Neuronal stem cell (in vitro differentiated cells): ENCODE results near the gene GTF3C6.
"Not testable (repeated sequence)": the region's sequence is repeated elsewhere in the genome, so short reads cannot be mapped to it uniquely, and the experiment has no call there.

ENCODE experiments used
- DNase-seq: peaks from one replicate; pipeline ENCODE4 v3.0.0-alpha.2; 2013; ENCODE audit warnings: low spot score
- H2AFZ ChIP-seq: one replicate; pipeline ENCODE4 v1.6.1; 2013; ENCODE audit warnings: mild to moderate bottlenecking, low read length, inconsistent platforms
- H2AK5ac ChIP-seq: 2 replicates; pipeline ENCODE4 v1.6.1; 2013; ENCODE audit warnings: low read depth, mild to moderate bottlenecking, inconsistent platforms, low read length, moderate library complexity, mixed read lengths
- H2BK120ac ChIP-seq: 2 replicates; pipeline ENCODE4 v1.6.1; 2013; ENCODE audit warnings: low read depth, mild to moderate bottlenecking, inconsistent platforms, low read length, moderate library complexity, mixed read lengths
- H2BK12ac ChIP-seq: one replicate; pipeline ENCODE4 v1.6.1; 2013; ENCODE audit warnings: low read length, inconsistent platforms
- H2BK15ac ChIP-seq: 2 replicates; pipeline ENCODE4 v1.6.1; 2013; ENCODE audit warnings: mild to moderate bottlenecking, low read length, inconsistent platforms, mixed read lengths
- H2BK5ac ChIP-seq: one replicate; pipeline ENCODE4 v1.6.1; 2013; ENCODE audit warnings: inconsistent platforms, mild to moderate bottlenecking, low read length, moderate library complexity
- H3K14ac ChIP-seq: one replicate; pipeline ENCODE4 v1.6.1; 2013; ENCODE audit warnings: low read length, inconsistent platforms
- H3K18ac ChIP-seq: 2 replicates; pipeline ENCODE4 v1.6.1; 2013; ENCODE audit warnings: low read length, inconsistent platforms
- H3K23ac ChIP-seq: 2 replicates; pipeline ENCODE4 v1.6.1; 2013; ENCODE audit warnings: low read depth, mild to moderate bottlenecking, mixed read lengths, low read length, inconsistent platforms; ENCODE audit not compliant: poor library complexity
- H3K27ac ChIP-seq: replicated peaks from 3 replicates; pipeline ENCODE4 v1.5.1; 2013; ENCODE audit warnings: low read length, inconsistent platforms
- H3K27me3 ChIP-seq, 3 experiments: 2 replicates each; pipeline ENCODE4 v1.6.1; 2013; ENCODE audit warnings: low read length in 3 of 3, mild to moderate bottlenecking in 2 of 3, inconsistent platforms in 1 of 3, low read depth in 1 of 3, mixed read lengths in 1 of 3, moderate library complexity in 1 of 3; ENCODE audit not compliant: control insufficient read depth in 3 of 3, insufficient read depth in 3 of 3
- H3K36me3 ChIP-seq, 2 donors: replicated peaks in 1 of 2; 2 replicates each; pipeline ENCODE4 v1.6.1; 2013; ENCODE audit warnings: low read length in 2 of 2; ENCODE audit not compliant: control insufficient read depth in 2 of 2, insufficient read depth in 2 of 2
- H3K4ac ChIP-seq: 2 replicates; pipeline ENCODE4 v1.6.1; 2013; ENCODE audit warnings: inconsistent platforms, mild to moderate bottlenecking, low read length, moderate library complexity
- H3K4me1 ChIP-seq, 2 donors: 1 replicate in 1 of 2; 2 replicates in 1 of 2; pipeline ENCODE4 v1.6.1; 2013; ENCODE audit warnings: low read length in 2 of 2, low read depth in 1 of 2; ENCODE audit not compliant: control insufficient read depth in 2 of 2, insufficient read depth in 1 of 2
- H3K4me2 ChIP-seq: one replicate; pipeline ENCODE4 v1.6.1; 2013; ENCODE audit warnings: mild to moderate bottlenecking, low read length, inconsistent platforms; ENCODE audit not compliant: insufficient read depth, poor library complexity, severe bottlenecking
- H3K4me3 ChIP-seq, 2 donors: 2 replicates each; pipeline ENCODE4 v1.5.1; 2013; ENCODE audit warnings: low read length in 2 of 2, mild to moderate bottlenecking in 2 of 2, inconsistent platforms in 1 of 2, moderate library complexity in 1 of 2
- H3K79me1 ChIP-seq: one replicate; pipeline ENCODE4 v1.6.1; 2013; ENCODE audit warnings: low read depth, mild to moderate bottlenecking, inconsistent platforms, low read length, moderate library complexity
- H3K9ac ChIP-seq: one replicate; pipeline ENCODE4 v1.6.1; 2013; ENCODE audit warnings: mild to moderate bottlenecking, low read depth, low read length, inconsistent platforms; ENCODE audit not compliant: poor library complexity
- H3K9me3 ChIP-seq, 2 donors: replicated peaks in 1 of 2; 2 replicates each; pipeline versions ENCODE3 to v1.6.1; 2013; ENCODE audit warnings: low read length in 2 of 2, mild to moderate bottlenecking in 2 of 2, inconsistent platforms in 1 of 2, low read depth in 1 of 2, mixed read lengths in 1 of 2, moderate library complexity in 1 of 2; ENCODE audit not compliant: control insufficient read depth in 2 of 2, insufficient read depth in 1 of 2
- H4K8ac ChIP-seq: one replicate; pipeline ENCODE4 v1.6.1; 2013; ENCODE audit warnings: low read depth, mild to moderate bottlenecking, inconsistent platforms, low read length, moderate library complexity
- H4K91ac ChIP-seq: one replicate; pipeline ENCODE4 v1.6.1; 2013; ENCODE audit warnings: low read length, low read depth, mild to moderate bottlenecking, inconsistent platforms; ENCODE audit not compliant: poor library complexity
- WGBS, 2 donors: extraction: QIAGEN DNeasy Blood & Tissue Kit; methylation state at CpG; one replicate each; pipeline ENCODE4 v1.1.7; 2013; ENCODE audit warnings: missing lambda C conversion rate in 2 of 2, mixed read lengths in 1 of 2; ENCODE audit not compliant: insufficient read length in 2 of 2, insufficient replicate concordance in 1 of 2; ENCODE audit errors: extremely low coverage in 2 of 2; 5-methylcytosine and 5-hydroxymethylcytosine counted together

GTF3C6 gene

GRCh38 chr6:111015389-111016124, 57.1 kb downstream of the GTF3C6 start:
- no peak overlapping the region for H4K8ac ChIP-seq
- no peak overlapping the region for H3K9ac ChIP-seq
- H3K27me3 ChIP-seq: no peaks in the 10 kb centered on the region
- H3K18ac ChIP-seq: no peak overlapping the region
- H2AFZ ChIP-seq: no peak overlapping the region
- H3K9me3 ChIP-seq: peaks cover 7 to 16% of the 10 kb centered on the region in 2 donors
- no peak overlapping the region for H3K23ac ChIP-seq
- peaks cover 4% of the 10 kb centered on the region for H3K79me1 ChIP-seq
- H3K36me3 ChIP-seq: peaks cover 13 to 78% of the 10 kb centered on the region in 2 donors
- H4K91ac ChIP-seq: no peak overlapping the region
- no CpG with 5 or more reads among the region's 3 CpGs for WGBS, 2 donors
- no peak overlapping the region for H3K4ac ChIP-seq
- H2AK5ac ChIP-seq: no peak overlapping the region
- H2BK120ac ChIP-seq: no peak overlapping the region
- no peak overlapping the region for H2BK12ac ChIP-seq
- H3K27ac ChIP-seq: no peak overlapping the region
- no peak overlapping the region for H2BK15ac ChIP-seq
- H3K4me2 ChIP-seq: no peak overlapping the region
- no peaks in the 10 kb centered on the region for H3K4me1 ChIP-seq
- peak overlapping the region in 1 of 2 donors; percentile 7 for H3K4me3 ChIP-seq
- no peak overlapping the region for H3K14ac ChIP-seq
- DNase-seq: no peak
- H2BK5ac ChIP-seq: no peak overlapping the region

GRCh38 chr6:111017241-111017640, 58.7 kb downstream of the GTF3C6 start:
- not testable (repeated sequence) for H2BK12ac ChIP-seq, H3K9ac ChIP-seq, H2AK5ac ChIP-seq, H2AFZ ChIP-seq, H3K27ac ChIP-seq, H3K27me3 ChIP-seq, H2BK120ac ChIP-seq, H3K79me1 ChIP-seq, H3K14ac ChIP-seq, H4K91ac ChIP-seq, H4K8ac ChIP-seq, H3K4me1 ChIP-seq, H3K4me3 ChIP-seq, H3K23ac ChIP-seq, DNase-seq, H2BK15ac ChIP-seq, H2BK5ac ChIP-seq, H3K18ac ChIP-seq, H3K4me2 ChIP-seq, H3K4ac ChIP-seq
- peaks cover 11 to 70% of the 10 kb centered on the region in 2 donors for H3K36me3 ChIP-seq
- WGBS, 2 donors: no CpG with 5 or more reads among the region's 37 CpGs
- H3K9me3 ChIP-seq: peaks cover 7 to 16% of the 10 kb centered on the region in 2 donors
